ENCODE data around the gene WDR18.

WDR18 gene

GRCh38 chr19:972281-972680, 11.9 kb upstream of the WDR18 start:
- no peak for TF ChIP-seq CTCF (conservative IDR thresholded peaks at IDR 0.05; ENCODE audit: low read length)
- H3K4me3 ChIP-seq (ENCODE audit: low read length): no peak overlapping the region
- DNase-seq (ENCODE audit: low read depth): no peak

- H3K4me3 ChIP-seq (ENCODE audit: low read length): no peak overlapping the region
- TF ChIP-seq CTCF (conservative IDR thresholded peaks at IDR 0.05; ENCODE audit: low read length): no peak
- no peak for DNase-seq (ENCODE audit: low read depth)
Measured at GRCh38 chr19:973726-974563, 10.2 kb upstream of the WDR18 start.

GRCh38 chr19:974564-975257, 9.4 kb upstream of the WDR18 start:
- no peak for DNase-seq (ENCODE audit: low read depth)
- no peak for TF ChIP-seq CTCF (conservative IDR thresholded peaks at IDR 0.05; ENCODE audit: low read length)

GRCh38 chr19:976476-976875, 7.7 kb upstream of the WDR18 start:
- DNase-seq (ENCODE audit: low read depth): no peak
- no peak overlapping the region for H3K4me3 ChIP-seq (ENCODE audit: low read length)
- TF ChIP-seq CTCF (conservative IDR thresholded peaks at IDR 0.05; ENCODE audit: low read length): no peak

More at GRCh38 chr19:974564-975257, 9.4 kb upstream of the WDR18 start:
- H3K4me3 ChIP-seq (ENCODE audit: low read length): no peak overlapping the region

GRCh38 chr19:977058-977464, 7.1 kb upstream of the WDR18 start:
- TF ChIP-seq CTCF (conservative IDR thresholded peaks at IDR 0.05; ENCODE audit: low read length): no peak
- no peak for DNase-seq (ENCODE audit: low read depth)
- no peak overlapping the region for H3K4me3 ChIP-seq (ENCODE audit: low read length)

GRCh38 chr19:979318-979741, 4.8 kb upstream of the WDR18 start:
- TF ChIP-seq CTCF (conservative IDR thresholded peaks at IDR 0.05; ENCODE audit: low read length): no peak
- H3K4me3 ChIP-seq (ENCODE audit: low read length): no peak overlapping the region
- no peak for DNase-seq (ENCODE audit: low read depth)
